ENCODE measurements around the gene EXT2.

Gene EXT2

DNA sequence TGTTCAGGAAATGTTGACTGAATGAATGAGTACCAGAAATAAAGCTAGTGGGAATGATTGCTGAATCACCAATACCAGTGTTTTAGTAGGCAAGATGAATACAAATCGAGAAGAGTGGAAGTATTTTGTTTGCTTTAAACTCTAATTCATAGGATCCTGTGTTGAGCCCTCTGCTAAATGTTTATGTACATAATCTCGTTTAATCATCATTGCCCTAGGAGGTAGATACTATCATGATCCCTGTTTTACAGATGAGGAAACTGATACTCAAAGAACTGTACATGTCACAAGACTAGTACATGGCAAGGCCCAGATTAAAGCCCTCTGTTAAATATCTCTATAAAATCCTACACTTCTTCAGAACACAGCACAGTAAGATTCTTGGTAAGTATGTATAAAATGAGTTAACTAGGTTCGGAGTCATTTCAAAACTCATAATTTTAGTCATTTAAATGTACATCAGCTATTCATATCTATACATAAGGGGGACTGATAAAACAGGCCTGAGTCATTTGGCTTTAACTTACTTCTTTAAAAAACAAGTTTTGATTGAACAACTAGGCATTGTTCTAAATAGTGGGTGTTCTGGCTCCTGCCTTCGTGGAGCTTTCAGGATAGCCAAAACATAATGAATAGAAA is 97.1 kb downstream of the EXT2 start:
- in situ Hi-C loops (cut with MboI; ENCODE audit: low sequenced_read_pairs): no loop called here

DNA sequence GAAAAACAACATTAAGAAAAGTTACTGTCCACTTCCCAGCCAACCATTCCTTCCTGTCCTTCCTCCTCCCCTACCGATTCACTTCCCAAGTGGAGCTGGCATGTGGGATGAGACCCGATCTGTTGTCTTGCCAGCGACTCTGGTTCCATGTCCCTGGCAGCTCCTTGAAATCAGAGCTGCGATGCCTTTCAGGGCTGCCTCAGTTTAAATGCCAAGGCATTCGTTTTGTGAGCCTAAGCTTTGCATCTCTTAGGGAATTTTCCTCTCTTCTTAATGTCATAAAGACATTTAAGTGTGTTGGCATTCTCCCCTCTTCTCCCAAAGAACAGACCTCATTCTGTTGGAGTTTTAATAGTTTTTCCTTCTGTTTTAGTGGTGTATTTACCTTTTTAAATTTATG is 98.4 kb downstream of the EXT2 start:
- in situ Hi-C loops (cut with MboI; ENCODE audit: low sequenced_read_pairs): no loop called here

DNA sequence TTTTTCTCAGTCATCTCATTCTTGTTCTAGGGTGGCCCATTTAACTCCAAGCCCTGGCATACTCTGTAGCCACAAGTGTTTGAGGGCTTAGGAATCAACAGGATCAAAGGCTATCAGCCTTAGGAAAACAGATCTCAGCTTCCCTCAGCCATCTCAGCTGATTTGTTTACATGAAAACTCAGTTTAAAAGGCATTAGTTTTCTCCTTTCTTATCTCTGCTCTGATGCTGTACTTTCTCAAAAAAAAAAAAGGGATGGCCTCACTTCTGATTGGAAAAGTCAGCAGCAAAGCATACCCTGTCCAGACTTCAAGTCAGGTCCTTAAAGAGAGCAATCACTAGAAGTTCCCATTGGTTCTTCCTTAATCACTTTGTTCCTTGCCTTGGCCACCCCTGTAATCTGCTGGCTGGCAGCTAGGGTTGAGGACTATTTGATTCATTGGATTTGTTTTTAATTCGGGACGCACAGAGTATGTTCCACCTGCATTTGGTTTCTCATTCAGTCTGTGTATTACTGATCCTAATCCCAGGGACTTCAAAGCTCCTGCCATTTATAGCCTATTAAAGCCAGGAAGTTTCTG is 102.8 kb downstream of the EXT2 start:
- in situ Hi-C loops (cut with MboI; ENCODE audit: low sequenced_read_pairs): no loop called here

DNA sequence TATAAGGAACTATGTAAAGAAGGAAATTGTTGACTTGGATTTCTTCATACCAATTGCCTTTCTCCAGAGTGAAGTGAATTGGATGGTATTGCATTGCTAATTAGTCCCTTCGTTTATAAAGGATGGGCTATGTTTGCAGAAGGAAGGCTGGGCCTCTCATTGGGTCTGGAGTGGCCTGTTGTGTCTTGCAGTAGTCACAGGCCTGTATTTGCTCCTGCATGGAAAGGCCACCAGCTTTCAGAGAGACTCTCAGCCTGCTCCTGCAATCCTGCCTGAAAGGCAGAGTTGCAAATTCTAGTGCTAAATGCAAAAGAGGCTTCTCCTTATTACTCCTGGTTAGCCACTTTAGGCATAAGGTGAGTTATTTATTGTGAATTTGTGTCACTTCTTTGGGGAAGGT is 103.8 kb downstream of the EXT2 start:
- in situ Hi-C loops (cut with MboI; ENCODE audit: low sequenced_read_pairs): no loop called here

DNA sequence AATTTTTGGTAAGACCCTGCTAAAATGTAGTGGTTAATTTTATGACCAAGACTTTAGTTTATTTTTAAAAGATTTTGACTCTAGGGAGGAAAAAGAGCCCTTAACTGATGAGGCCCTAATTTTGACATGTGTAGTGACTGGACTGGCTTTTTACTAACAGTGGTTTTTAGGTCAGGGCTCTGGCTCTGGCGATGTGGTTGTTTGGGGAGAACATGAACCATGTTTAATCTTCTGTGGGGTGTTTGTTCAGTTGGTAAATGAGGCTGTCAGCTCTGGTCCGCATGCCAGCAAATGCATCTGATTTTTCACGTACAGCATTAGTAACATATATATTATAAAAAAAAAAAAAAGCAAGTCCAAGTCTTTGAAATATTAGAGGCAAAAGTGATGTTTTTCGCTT is 104.3 kb downstream of the EXT2 start:
- in situ Hi-C loops (cut with MboI; ENCODE audit: low sequenced_read_pairs): no loop called here

DNA sequence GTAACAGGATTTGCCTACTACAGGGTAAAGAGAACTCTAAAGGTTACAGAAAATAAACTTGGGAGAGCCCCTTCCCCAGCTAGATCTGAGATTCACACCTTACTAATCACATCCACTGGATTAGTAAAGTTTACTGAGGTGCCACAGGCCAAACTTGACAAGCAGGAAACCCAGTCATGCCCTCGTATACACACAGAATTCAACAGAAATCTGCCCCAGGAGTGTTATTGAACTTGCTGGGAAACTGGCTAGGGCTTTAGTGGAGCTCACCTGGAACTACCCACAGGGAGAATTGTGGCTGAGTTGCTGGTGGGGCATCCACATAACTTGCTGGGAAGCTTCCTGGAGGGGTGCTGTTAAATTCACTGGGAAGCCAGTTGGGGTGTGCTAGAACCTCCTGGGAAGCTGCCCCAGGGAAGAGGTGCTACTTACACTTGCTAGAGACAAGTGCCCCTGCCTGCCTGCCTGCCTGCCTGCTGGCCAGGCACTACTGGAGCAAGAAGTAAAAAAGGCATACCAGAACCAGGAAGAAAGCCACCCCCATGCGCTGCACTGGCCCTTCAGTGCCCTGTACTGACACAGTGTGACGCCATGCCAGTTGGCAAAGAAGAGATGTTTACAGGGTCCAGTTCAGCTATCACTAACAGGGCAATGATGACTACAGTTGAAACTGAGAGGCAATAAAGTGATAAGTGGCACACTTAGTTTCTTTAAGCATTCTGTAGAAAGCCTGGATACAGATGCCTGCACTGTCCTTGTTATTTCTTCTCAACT is 108.0 kb downstream of the EXT2 start:
- in situ Hi-C loops (cut with MboI; ENCODE audit: low sequenced_read_pairs): no loop called here

DNA sequence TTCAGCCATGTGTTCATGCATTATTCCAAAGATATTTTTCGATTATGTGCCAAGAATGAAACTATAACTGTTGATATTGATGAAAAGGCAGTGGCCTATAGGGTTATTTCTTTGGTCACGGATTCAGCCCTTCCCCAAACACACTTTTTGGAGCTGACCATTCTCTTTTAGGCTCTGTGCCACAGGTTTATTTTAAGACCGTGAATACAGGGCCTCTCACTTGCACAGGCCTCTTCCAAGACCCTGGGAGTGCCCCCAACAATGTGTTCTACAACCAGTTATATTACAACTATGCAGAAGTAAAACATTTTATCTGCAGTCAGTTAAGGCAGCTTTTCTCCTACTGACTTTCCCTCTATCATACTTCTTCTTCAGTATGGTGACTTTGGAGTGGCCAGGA is 109.9 kb downstream of the EXT2 start:
- in situ Hi-C loops (cut with MboI; ENCODE audit: low sequenced_read_pairs): no loop called here

DNA sequence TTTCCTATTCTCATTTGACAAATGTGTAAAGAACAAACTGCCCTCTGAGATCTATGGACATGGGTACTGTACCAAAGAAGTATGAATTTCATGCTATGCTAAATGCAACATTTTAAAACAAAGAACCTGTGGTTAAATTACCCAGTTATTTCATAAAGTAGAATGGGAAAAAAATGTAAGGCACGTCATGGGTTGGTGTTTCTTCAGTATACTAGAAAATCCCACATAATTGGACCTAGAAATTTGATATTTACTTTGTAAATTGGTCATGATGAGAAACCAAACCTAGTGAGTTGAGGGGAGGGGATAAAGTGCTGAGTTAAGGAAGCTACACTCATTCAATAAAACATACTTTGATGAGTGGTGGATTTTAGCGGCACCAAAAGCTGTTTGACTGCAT is 110.4 kb downstream of the EXT2 start:
- in situ Hi-C loops (cut with MboI; ENCODE audit: low sequenced_read_pairs): no loop called here

DNA sequence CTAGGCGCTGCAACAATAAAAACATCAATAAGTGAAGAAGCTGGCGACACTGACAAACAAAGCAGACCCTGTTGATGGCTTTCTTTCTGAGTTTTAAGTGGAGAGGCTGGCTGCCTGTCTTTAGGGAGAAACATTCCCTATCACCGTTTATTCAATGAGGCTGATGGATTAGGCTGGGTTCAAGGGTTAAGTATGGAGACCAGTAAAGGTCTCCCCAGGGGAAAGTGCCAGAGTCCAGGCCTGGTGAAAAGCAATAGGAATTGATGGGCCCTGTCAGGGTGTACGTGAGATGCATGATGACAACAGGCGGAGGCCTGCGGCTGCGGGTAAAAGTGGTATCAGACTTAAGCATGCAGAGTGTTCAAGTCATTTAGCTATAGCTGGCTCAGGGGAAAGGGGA is 111.8 kb downstream of the EXT2 start:
- in situ Hi-C loops (cut with MboI; ENCODE audit: low sequenced_read_pairs): no loop called here

DNA sequence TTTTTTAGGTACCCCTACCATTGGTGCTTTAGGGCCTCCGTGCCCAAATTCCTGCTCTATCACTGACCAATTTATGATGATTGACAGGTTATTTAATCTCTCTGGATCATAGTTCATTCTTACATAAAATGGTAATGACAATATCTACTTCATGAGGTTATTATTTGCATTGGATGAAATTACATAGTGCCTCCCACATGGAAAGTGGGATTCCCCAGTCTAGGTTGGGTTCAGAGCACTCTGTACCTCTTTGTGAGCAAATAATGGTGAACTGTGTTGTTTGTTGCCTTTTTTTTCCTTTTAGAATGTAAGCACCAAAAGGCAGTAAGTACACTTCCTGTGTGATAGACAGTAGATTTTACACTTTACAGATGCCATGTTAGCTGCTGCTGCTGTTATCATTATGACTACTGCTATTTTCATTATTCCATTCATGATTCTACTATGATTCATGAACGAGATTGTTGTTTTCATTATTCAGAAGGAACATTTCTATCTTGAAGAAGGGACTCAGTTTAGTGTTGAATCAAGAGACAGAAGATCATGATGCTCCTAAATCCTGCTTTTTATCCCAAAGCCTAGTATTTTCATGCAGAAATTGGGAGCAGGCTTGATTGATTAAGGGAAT is 113.6 kb downstream of the EXT2 start:
- in situ Hi-C loops (cut with MboI; ENCODE audit: low sequenced_read_pairs): no loop called here

DNA sequence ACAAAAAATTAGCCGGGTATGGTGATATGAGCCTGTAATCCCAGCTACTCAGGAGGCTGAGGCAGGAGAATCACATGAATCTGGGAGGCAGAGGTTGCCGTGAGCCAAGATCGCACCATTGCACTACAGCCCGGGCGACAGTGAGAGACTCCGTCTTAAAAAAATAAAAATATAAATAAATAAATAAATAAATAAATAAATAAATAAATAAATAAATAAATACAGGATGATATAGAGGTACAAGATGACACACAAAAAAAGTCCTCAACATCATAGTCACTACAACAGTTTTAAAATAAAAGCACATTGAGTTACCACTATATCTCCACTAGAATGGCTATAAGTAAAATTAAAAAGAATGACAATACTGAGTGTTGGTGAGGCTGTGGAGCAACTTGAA is 116.7 kb downstream of the EXT2 start:
- in situ Hi-C loops (cut with MboI; ENCODE audit: low sequenced_read_pairs): no loop called here

DNA sequence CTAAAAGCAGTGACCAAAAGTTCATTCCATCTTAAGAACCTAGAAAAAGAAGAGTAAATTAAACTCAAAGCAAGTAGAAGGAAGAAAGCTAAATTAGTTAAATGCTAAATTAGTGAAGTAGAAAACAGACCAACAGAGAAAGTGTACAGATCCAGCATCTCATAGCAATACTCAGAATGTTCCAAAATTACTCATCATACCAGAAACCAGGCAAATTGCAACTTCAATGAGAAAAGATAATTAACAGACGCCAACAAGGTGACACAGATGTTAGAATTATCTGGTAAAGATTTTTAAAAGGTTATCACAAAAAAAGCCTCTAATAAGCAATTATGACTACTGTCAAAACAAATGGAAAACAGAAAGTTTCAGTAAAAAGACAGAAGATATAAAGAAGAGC is 117.7 kb downstream of the EXT2 start:
- in situ Hi-C loops (cut with MboI; ENCODE audit: low sequenced_read_pairs): no loop called here

DNA sequence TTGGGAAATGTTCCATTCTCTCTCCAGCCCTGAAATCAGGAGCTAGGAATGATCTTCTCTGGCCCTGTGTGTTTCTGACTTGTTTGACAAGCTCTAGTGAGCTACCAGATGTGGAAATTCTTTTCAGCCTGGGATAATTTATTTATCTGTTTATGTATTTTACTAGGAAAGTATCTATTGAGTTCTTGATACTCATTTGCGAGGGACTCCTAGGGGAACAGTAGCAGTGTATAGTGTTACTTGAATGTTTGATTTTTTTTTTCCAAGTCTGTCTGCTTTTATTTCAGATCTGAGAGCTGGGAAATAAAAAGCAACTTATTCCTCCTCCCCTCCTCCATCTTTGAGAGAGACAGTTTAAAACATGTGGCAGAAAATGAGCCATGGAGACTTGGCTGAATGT is 122.0 kb downstream of the EXT2 start:
- in situ Hi-C loops (cut with MboI; ENCODE audit: low sequenced_read_pairs): no loop called here

DNA sequence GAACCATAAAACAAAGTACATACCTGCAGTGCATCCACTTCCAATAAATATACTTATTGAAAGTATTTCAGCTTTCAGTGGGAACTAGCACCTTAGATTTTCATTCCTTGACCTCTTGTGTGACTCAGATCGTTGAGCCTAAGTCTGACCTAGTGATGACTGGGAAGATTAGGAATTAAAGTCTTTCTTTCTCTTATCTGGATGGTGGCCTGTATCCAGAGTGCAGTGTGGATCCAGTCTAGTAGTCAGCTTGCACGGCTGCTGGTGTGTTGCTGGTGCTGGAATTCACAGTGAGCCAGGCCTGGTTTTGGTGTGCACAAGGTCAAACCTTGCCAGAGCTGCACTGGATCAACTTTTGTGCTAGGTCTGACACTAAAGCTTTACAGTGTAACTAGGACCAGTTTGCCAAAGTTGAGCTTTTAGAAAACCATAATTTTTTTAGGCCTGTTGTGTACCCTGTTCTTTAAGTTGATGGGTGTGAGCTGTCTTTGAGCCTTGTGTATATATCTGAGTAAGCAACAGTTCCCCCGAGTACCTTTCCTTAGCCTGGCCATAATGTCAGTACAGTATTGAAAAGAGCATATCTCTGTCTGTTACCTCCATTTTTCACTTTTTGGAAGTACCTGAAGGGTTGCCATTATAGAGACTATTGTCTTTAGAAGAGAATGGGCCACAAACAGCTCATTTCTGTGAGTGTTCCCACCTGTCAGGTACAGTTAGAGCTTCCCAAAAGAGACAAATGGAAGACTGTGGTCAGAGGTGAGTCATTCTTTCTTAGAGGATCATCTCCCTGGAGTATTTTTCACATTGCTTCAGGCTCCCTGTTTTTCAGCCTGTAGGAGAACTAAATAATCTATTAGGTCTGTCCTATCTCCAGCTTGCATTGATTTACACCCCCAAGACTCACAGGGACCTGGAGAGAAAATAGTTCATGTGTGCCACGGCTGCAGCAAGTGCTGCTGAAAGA is 124.6 kb downstream of the EXT2 start:
- in situ Hi-C loops (cut with MboI; ENCODE audit: low sequenced_read_pairs): no loop called here

DNA sequence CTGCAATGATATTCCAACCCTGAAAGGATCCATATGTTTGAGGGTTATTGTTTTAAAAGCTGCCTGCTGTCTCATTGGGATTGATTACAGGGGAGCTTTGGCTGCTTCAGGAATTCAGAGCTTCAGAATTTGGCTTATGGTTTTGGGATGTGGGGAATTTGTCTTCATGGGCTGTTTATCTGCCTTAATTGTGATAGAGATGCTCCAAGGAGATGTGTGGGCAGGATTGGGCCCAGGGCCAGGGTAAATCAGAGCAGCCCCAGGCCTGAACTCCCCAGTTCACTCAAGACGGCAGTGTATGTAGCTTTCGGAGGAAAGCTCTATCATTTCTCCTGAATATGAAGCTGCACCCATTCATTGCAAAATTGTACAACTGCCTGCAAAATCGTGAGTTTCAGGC is 126.0 kb downstream of the EXT2 start:
- in situ Hi-C loops (cut with MboI; ENCODE audit: low sequenced_read_pairs): no loop called here

DNA sequence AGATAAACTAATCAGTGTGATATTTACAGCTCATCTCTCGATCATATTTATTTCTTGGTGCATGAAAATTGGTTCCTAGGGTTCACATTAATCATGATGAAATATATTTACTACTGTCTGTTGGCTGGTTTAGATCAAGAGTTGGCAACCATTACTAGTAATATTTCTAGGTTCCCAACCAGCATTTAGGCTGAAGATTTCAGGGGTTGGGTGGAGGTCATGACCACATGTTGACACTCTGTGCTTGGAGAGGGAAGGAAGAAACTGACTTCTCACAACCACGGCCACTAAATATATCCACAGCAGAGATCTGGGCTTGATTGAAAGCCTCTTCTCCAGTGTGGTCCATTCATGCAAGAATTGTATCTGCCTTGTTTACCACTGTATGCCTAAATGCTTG is 126.5 kb downstream of the EXT2 start:
- in situ Hi-C loops (cut with MboI; ENCODE audit: low sequenced_read_pairs): no loop called here

DNA sequence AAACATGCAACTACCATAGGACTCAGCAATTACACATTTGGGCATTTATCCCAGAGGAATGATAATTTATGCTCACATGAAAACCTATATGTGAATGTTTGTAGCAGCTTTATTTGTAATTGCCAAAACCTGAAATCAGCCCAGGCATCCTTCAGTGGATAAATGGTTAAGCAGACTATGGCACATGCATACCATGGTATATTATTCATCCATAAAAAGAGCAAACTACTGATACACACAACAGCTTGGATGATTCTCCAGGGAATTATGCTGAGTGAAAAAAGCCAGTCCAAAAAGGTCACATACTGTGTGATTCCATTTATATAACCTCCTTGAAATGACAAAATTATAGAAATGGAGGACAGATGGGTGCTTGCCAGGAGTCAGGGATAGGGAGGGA is 127.8 kb downstream of the EXT2 start:
- in situ Hi-C loops (cut with MboI; ENCODE audit: low sequenced_read_pairs): no loop called here

DNA sequence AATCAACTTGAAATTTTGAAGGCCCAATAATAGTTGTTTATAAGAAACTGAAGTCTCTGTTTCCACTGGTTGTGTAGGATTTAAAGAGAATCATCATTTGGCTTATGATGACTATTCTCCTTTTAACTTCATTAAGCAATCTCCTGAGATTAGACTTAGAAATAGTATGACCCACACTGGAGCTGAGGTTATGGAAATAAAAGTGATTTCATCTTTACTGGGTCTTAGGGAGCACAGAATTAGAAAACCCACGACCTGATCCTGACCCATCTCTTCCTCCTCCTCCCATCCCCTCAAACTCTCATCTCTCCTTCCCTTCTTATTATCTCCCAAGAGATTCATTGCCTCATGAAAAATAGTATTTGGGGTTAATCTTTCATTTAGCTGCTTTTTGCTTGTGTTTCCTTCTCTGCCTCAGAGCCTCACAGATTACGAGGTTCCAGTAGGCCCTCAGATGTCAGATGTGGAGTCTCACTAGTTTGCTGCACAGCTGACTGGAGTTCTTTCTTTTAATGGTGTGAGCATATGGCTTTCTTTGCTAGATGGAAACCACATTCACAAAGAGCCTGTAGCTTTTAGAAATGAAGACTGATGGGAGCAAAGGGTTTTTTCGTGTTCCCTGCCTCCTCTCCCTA is 129.5 kb downstream of the EXT2 start:
- in situ Hi-C loops (cut with MboI; ENCODE audit: low sequenced_read_pairs): no loop called here

DNA sequence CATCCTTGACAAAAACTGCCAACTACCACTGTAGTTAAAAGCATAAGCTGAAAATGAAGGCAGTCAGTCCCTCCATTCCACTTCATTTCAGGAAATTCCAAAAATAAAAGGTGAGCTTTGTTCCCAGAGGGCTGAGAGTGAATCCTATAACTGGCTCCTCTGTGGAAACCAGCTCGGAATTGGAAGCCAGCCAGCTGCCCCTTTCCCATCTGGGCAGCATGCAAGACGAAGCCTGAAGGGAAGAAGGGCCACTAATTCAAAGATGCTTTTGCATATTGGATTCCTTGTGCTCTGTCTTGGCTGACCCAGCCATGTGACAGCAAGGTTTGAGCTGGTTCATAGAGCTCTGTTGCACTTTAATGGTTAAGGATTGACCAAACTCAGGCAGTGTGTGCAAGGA is 131.0 kb downstream of the EXT2 start:
- in situ Hi-C loops (cut with MboI; ENCODE audit: low sequenced_read_pairs): no loop called here

DNA sequence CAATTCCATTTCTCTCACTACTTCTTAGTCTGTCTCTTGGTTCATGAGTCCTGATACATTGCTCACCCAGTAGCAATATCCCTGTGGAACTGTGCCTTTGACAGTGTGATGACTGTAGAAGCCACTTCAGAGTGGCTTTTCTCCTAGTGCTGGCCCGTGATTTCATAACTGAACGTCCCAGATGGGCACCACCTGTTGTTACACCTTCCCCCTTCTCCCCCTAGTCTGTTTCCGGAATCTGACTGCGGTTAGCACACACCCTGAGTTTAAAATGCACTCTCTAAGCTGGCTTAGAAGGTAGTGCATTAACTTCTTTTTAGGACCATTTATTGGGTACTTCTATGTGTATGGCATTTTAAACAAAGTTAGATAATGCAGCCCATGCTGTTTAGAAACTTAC is 131.5 kb downstream of the EXT2 start:
- in situ Hi-C loops (cut with MboI; ENCODE audit: low sequenced_read_pairs): no loop called here

All from HL-60/S4 treated with retinoic acid at 250 ng/mL for 4 days and 3 days (cell line).